Activated T-helper 9 cell treated with anti-CD3 and anti-CD28 coated beads, Interleukin-2, amount 50 U/mL, for 16 hours (primary cell): ENCODE data around the gene PIK3R1.

Experiments used
- DNase-seq: peaks from one replicate; pipeline ENCODE4 v3.0.0-alpha.2; 2020; ENCODE audit warnings: low read depth

The PIK3R1 gene

DNA sequence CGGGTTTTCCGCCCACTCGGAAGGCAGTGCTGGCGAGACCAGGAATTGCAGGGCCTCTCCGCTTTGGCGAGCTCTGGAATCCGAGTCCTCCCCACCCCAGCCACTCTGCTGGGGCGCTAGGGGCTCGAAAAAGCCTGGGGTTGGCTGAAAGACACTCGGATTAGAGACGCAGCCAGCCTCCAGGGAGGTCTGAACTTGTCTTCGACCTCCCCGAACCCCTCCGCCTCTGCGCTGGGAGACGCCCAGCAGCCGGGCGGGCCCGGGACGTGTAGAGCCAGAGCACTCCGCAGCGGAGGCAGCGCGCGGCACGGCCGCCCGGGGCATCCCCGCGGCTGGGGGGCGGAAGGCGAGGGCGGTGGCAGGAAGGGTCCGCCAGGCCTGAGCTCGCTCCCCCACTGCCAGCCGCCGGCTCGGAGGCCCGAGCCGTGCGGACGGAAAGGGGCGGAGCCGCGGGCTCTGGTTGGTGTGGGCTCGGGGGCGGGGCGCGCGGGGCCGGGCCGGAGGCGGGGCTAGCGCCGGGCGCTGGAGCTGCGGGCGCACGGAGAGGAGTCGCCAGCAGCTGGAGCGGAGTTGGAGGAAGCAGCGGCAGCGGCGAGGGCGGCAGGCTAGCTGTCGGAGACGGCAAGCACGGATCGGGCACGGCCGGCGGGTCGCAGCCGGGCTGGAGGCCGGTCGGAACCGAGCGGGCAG is at the start of gene PIK3R1:
PIK3R1 (plus strand) TSS at position 549 of the 690 bp plus-strand sequence. CDS start 10,920 bp downstream, outside the sequence.
- DNase-seq, result peak; percentile 91

DNA sequence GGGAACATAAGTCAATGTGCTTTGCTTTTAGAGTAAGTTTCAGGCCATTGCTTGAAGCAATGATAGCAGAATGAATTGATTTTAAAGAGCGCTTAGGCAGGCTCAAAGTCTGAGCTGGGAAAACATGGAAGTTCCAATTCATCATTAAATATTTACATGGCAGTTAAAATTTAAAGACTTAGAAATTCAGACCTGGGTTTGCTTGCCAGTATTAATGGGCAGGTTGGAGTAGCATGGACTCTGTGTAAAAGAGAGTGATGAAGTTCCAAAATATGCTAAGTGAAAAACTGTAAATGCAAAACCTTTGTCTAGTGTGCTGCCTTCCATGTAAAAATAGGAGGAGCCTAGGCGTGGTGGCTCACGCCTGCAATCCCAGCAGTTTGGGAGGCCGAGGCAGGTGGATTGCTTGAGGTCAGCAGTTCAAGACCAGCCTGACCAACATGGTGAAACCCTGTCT is 48.3 kb upstream of the PIK3R1 start:
- no peak for DNase-seq

DNA sequence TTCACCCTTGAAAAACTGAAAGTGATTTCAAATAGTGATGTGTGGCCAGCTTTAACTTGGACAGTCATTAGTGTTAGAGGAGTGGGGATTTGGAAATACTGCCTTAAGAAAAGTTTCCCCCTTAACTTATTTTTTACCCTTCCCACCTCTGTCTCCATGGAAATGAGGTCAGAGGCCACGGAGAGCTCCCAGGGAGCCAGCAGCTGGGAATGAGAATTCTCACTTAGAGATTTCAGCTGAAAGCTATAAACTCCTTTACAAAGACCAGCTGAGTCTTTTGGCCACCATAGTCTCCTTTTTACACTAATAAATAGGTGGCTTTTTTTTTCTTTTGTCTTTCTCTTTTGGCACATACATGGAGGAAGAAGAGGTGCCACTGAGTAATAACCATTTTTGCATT is 45.7 kb upstream of the PIK3R1 start:
- no peak for DNase-seq

DNA sequence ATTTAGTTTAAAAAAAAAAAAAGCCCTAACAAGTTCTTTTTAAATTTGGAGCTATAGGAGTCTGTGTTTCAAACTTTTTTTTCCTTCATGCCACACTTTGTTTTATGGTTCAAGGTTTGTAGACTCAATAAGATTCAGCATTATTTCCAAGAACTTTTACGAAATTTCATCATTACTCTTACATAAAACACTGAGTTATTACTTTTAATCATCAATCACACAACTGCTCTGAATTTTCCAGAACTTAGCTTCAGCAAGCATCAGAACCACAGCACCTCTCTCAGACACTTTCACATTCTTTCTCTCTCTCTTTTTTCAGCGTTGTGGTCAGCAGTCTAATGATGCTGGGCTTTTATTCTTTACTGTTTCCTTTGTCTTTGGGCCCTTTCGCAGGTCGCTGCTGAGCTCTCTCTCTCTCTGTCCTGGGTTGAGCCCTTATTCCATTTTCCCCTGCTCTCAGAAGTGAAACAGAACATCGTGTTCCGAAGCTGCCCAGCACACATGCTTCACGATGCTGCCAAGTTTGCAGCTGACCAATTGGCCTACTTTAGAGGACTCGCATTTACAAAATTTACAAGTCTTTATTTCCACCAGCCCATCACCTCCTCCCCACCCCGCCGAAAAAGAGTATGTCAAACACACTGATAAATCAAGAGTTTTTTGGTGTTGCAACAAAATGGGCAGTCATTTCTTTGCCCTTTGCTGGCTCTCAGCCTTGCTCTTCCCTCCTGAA is 44.6 kb upstream of the PIK3R1 start:
- DNase-seq, result no peak

DNA sequence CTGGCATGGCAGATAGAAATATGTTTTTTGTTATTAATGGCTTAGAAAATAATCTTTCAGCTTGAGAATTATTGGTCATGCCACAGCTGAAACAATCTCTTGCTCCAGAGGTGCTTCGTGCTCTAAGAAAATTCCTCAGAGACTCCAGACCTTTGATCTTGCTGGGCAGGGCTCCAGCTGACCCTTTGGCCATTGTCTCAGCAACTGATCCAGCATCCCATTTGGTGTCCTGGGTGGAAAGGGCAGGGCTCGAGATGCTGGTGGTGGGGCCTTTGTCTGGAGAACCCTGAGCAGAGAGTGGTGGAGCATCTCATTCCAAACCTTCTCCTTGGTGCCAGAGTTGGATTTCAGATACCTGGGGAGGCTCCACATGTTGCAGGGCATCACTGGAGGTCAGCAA is 43.2 kb upstream of the PIK3R1 start:
- DNase-seq, result no peak

DNA sequence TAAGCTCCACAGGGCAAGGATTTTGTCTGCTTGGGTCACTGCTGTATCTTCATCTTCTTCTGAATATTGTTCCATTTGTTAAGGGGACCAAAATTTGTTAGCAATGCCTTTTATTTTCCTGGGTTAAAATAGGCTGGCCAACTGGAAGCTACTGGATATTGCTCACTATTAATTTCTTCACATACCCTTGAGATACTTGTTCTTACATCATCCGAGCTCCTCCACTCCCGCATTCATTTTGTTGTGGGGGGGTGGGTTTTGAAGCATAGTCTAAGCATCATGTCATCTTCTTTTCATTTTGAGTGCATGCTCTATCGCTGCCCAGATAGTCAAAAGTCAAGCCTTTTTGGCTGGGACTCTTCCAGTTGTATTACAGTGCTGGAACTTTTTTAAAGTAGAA is 42.5 kb upstream of the PIK3R1 start:
- no peak for DNase-seq

DNA sequence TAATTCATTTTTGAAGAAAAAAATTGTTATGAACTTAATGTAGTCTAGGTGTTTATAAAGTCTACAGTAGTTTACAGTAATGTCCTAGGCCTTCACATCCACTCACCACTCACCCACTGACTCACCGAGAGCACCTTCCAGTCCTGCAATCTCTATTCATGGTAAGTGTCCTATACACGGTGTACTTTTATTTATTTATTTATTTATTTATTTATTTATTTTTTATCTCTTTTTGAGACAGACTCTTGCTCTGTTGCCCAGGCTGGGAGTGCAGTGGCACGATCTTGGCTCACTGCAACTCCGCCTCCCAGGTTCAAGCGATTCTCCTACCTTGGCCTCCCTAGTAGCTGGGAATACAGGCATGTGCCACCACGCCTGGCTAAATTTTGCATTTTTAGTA is 39.3 kb upstream of the PIK3R1 start:
- DNase-seq, result no peak

DNA sequence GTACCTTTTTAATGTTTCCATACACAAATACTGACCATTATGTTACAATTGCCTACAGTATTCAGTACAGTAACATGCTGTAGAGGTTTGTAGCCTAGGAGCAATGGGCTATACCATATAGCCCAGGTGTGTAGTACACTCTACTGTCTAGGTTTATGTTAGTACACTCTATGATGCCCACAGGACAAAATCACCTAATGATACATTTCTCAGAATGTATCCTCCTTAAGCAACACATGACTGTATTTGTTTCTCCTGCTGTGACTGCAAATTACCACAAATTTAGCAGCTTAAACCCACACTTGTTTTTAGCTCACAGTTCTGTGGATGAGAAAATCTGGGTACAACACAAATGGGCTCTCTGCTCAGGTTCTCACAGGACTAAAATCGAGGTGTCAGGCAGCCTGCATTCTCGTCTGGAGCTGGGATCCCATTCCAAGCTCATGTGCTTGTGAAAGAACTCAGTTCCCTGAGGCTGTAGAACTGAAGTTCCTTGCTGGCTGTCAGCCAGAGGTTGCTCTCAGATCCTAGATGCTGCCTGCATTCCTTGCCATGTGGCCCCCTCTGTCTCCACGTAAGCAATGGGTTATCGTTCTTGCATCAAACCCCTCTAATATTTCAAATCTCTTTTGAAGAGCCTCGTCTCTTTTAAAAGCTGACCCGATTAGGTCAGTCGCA is 38.6 kb upstream of the PIK3R1 start:
- DNase-seq, result no peak

DNA sequence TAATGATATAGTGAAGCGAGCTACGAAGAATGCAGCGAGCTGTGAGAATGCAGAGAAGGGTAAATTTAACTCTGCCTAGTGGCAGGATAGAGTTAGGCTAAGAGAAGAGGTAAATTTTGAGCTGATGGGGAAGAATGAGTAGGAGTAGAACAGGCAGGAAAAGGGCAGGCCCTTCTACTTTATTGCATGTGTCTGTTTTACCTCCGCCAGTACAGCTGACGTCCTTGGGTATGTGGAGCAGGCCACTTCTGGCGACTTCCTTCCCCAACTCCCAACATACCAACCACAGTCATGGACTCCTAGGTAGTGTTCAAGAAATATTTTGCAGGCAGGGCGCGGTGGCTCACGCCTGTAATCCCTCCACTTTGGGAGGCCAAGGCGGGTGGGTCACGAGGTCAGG is 37.9 kb upstream of the PIK3R1 start:
- DNase-seq, result no peak

DNA sequence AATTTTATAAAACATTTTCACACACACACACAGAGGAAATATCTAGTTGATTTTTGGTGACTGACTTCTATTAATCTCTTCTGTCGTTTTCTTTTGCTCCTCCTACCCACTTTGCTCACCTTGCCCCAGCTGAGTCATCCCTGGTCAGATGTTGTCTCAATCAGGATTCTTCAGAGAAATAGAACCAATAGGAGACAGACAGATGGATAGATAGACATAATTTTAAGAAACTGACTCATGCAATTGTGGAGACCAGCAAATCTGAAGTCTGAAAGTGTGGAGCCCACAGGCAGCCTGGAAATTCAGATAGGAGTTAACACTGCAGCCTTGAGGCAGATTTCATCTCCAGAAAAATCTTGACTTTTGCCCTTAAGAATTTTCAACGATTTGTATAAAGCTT is 37.0 kb upstream of the PIK3R1 start:
- DNase-seq, result no peak

DNA sequence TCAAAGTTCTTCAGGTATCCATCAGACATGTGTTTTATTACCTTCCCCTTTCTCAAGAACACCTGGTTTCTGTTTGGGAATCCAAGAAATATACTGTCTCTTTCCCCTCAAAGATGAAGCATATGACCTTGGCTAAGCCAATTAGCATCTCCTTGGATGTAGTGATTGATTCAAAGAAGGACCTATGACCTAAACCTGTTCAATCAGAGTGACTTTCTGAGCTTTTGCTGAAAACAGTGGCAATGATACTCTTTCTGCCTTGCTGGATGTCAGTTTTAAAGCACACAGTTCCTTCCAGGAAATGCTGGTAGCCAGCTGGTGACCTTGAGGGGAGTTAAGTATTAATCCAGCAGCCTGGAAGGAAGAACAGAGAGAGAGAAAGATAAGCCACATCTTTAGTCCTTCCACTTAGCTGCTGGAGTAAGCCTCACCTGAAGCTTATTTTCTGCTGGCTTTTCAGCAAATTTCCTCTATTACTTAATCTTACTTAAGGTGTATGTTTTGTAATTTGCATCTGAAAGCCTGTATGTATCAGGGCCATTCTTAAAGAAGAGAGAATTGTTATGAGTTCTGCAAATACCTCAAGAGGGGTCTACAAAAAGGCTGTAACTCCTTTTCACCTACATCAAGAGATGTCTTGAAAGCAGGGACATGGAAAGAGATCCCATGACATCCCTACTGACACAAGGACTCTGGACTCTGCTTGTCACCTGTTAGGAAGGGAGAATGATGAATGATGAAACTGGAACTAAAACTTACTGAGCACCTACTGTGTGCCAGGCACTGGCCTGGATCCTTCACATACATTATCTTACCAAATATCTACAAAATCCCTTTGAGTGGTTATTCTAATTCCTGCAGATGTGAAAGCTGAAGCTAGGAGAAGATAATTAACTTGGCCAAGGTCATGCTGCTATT is 35.2 kb upstream of the PIK3R1 start:
- DNase-seq, result no peak

DNA sequence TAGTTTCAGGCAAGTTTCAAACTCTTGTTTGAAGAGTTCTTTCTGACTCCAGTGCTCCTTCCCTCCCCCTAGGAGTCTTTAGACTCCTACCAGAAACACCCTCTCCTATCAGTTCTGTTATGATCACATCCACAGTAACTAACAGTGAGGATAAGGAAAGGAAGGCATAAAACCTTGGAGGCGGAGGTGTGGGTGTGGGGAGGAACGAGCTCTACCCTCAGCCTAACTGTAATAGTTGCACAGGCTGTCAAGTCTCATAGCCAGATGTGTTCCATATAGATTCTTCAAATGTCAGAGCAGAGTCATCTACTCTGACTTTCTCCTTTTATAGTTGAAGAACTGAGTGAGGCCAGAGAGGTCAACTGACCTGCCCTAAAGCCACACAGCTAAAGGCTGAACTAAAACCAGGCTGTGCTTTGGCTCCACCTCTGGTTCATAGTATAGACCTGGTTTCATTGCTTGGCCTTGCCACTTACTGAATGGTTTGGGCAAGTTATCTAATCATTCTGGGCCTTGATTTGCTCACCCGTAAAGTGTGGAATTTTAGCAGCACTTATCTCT is 34.4 kb upstream of the PIK3R1 start:
- DNase-seq, result no peak

DNA sequence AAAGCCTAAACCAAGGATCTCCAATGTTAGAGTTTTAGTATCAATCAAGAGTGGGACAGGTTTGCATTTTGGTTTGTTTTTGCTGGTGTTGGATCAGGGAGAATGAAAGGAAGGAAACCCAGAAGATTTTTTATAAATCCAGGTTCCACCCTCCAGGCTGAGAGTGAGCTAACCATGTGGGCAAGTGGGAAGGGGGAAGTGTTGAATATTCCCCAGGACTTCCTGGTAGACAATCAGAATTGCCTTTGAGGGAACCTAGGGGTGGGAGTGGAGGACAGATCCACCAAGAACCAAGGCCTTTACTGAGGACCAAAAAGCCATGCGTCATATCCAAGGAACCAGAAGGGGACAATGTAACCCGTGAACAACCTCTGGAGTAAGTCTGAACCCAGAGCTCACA is 33.5 kb upstream of the PIK3R1 start:
- no peak for DNase-seq

DNA sequence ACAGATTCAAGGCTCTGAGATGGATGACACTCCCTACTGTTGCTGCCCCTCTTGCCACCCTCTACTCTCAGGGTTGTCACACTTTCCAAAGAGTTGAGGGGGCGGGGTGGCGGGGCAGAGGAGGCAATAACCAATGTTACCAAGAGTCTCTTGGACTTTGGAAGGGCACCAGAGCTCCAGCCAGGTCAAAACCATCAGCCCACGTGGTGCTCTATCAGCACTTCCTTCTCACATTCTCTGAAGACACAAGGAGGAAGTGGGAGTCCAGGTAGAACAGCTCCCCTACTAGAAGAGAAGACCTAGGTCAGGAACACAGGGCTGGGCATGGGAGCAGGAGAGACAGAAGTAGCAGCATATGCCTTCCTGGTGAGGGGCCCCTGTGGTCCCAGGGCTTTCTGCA is 33.0 kb upstream of the PIK3R1 start:
- DNase-seq, result no peak

DNA sequence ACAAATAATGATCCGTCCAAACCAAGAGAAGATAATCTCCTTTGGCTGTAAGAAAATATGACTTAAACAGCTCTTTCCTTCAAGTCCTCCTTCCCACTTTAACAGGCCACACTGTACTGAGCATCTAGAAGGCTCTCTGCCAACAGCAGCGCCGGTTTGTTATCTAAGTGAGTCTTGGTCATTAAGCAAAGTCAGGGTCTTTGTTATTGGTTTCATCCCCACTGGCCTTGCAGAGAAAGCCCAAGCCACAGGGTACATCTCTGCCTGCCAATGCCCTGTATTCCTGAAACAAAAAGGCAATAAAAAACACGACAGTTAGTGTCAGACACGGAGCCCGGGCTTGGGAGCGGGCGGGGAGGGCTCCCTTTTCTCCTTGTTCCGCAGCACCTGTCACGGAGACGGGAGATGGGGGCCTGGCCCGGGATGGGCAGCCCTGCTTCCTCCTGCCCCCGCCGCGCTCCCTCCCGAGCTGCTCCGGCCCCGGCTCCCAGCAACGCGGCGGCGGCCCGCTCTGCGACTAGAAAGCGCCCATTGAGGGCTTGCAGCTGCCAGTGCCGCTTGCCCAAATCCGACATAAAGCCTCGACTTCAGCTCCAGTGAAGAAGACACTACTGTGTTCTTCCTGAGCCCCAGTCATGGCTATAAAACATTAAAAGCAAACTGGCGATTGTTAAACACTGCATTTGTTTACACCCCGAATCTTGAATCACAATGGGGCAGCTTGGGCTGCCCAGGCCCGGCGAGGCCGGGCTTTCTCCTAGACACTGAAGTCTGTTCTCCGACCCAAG is 28.1 kb upstream of the PIK3R1 start:
- DNase-seq, result no peak

DNA sequence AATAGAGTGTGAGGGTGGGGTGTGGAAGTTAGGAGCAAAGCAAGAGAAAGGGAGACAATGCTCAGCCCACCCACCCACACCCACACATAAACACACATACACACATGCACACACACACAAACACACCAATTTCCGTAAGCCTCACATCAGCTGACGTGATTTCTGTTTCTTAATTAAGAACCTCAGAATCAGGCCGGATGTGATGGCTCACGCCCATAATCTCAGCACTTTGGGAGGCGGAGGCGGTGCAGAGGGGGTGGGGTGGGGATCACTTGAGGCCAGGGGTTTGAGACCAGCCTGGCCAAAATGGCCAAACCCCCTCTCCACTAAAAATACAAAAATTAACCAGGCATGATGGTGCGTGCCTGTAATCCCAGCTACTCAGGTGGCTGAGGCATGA is 26.4 kb upstream of the PIK3R1 start:
- DNase-seq, result no peak

DNA sequence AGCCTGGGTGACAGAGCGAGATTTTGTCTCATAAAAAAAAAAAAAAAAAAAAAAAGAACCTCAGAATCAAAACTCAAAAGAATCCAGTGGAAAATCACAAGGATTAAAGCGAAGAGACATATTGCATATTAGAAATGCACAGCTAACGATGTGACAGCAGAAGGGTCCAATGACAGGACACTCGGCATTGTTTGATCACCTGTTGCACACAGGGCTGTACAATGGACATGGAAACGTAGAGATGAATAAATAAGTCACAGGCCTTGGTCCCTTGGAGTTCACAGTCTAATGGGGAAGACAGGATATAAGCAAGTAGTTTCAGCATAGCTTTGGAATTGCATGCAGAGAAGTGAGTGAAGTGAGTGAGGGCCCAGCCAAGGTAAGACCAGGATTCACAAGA is 25.9 kb upstream of the PIK3R1 start:
- no peak for DNase-seq

DNA sequence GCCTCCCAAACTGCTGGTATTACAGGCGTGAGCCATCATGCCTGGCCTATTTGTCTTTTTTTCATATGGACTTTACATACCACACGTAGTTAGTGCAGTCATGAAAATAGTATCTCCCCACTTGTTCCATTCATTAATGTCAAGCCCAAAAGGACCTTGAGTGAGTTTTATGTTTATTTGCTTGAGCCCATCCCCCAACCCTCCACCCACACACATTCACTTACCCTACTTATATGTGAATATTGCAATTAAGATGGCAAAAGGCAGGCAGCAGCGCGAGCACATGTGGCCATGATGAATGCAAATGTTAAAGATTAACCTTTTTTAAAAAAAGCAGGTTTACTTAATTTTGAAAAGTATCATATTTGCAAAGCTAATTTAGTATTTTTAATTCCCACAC is 24.9 kb upstream of the PIK3R1 start:
- no peak for DNase-seq

DNA sequence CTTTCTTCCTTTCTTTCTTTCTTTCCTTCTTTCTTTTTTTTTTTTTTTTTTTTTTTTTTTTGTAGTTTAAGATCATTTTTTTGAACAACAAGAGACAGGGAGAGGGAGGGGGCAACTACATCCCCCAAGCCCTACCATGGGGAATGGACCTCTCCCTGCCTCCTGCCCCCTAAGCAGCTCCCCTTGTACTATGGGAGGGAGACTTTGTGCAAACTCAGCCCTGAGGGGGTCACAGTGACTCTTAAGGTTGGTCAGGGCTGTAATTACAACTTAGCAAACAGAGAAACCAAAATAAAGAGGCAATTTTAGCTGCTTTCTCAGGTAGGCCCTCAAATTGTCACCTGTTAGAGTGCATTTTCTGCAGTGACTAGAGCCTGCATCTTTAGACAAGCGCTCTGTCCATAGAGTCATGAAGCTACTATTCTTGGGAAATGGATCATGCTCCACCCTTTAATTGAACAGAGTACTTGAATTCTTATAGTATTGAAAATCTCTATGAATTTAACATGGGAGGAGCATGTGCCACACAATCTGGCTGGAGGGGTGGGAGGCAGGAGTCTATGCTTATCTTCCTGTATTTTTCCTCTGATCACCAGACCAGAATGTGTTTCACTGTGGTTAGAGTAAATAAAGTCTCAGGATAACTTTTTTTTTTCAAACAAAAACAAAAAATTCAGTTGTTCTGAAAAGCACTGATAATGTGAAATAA is 24.3 kb upstream of the PIK3R1 start:
- DNase-seq, result no peak

DNA sequence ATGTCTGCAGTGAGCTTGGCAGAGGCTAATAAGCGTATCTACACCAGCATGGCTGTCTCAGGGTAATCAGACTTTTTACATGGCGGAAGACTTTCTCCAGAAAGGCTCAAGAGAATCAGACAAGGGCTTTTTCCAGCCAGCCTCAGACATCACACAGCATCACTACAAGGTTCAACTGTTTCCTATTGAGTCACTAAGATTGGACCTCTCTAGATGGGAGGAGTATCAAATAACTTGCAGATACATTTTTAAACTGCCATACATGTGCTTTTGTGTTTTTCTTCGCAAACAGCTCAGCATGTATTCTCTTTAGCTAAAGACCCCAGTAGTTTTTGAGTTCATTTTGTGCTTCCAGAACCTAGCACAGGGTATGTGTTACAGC is 22.9 kb upstream of the PIK3R1 start:
- DNase-seq, result no peak
